Osteoblast (primary cell): Measurements from ENCODE around the gene HECTD3. TPM values are rescaled to one million over a fixed set of nuclear protein-coding genes. Genes with fewer than 3 reads are reported as not detected.

ENCODE experiments used
- DNase-seq: peaks from one replicate; pipeline ENCODE4 v3.0.0; 2011; ENCODE audit warnings: low spot score, mixed read lengths; ENCODE audit not compliant: insufficient read length; ENCODE audit errors: missing footprints
- H2AFZ ChIP-seq: 2 replicates; pipeline ENCODE4 v1.6.0; 2011; ENCODE audit warnings: mild to moderate bottlenecking, low read length
- H3K27ac ChIP-seq: 2 replicates; pipeline ENCODE4 v1.5.1; 2011; ENCODE audit warnings: mild to moderate bottlenecking, low read depth, low read length, moderate library complexity
- H3K27me3 ChIP-seq: 2 replicates; pipeline ENCODE4 v1.6.0; 2012; ENCODE audit warnings: mild to moderate bottlenecking, control low read depth, inconsistent platforms, low read length, moderate library complexity; ENCODE audit not compliant: insufficient read depth
- H3K36me3 ChIP-seq: 2 replicates; pipeline ENCODE4 v1.5.1; 2011; ENCODE audit warnings: mild to moderate bottlenecking, low read length, control low read depth, moderate library complexity; ENCODE audit not compliant: insufficient read depth
- H3K4me1 ChIP-seq: 2 replicates; pipeline ENCODE4 v1.5.1; 2011; ENCODE audit warnings: mild to moderate bottlenecking, low read length, control low read depth, moderate library complexity; ENCODE audit not compliant: insufficient read depth
- H3K4me2 ChIP-seq: 2 replicates; pipeline ENCODE4 v1.6.0; 2011; ENCODE audit warnings: mild to moderate bottlenecking, low read length; ENCODE audit not compliant: insufficient read depth
- H3K4me3 ChIP-seq: fragments of 200-600 bp; sonication (generic); 3 replicates; pipeline ENCODE4 v1.5.1; 2012; ENCODE audit warnings: mild to moderate bottlenecking, low read length, inconsistent platforms; ENCODE audit not compliant: insufficient read depth
- H3K79me2 ChIP-seq: 2 replicates; pipeline ENCODE4 v1.6.0; 2012; ENCODE audit warnings: mild to moderate bottlenecking, low read length, control low read depth, inconsistent platforms; ENCODE audit not compliant: insufficient read depth
- H3K9me3 ChIP-seq: 2 replicates; pipeline ENCODE4 v1.5.1; 2011; ENCODE audit warnings: low read depth, low read length, control low read depth
- H4K20me1 ChIP-seq: 2 replicates; pipeline ENCODE4 v1.6.0; 2012; ENCODE audit warnings: mild to moderate bottlenecking, low read length, control low read depth; ENCODE audit not compliant: insufficient read depth
- CTCF ChIP-seq: IDR thresholded peaks from 2 replicates; pipeline ENCODE4 v1.5.1; 2011; ENCODE audit warnings: mild to moderate bottlenecking, low read depth, low read length, moderate library complexity; ENCODE audit errors: extremely low read depth
- total RNA-seq: library from RNA; depleted of rRNA; stranded (reverse); fragments of >200 nt; gene quantifications from 2 replicates; pipeline ENCODE4 v1.2.3, GENCODE V29; 2012

Gene HECTD3
- total RNA-seq, 1 donor: 26.1 TPM

GRCh38 chr1:45008516-45008915 is 2.6 kb downstream of the HECTD3 start:
- no peak overlapping the region for H3K4me3 ChIP-seq
- DNase-seq: peak; percentile 53
- peaks cover 28% of the 10 kb centered on the region for H3K4me1 ChIP-seq
- H4K20me1 ChIP-seq: peaks cover 7% of the 10 kb centered on the region
- no peak overlapping the region for H2AFZ ChIP-seq
- H3K36me3 ChIP-seq: peaks cover 52% of the 10 kb centered on the region
- TF ChIP-seq CTCF: no peak
- H3K79me2 ChIP-seq: peaks cover 35% of the 10 kb centered on the region
- H3K27me3 ChIP-seq: no peaks in the 10 kb centered on the region
- no peak overlapping the region for H3K4me2 ChIP-seq
- no peaks in the 10 kb centered on the region for H3K9me3 ChIP-seq
- no peak overlapping the region for H3K27ac ChIP-seq

- Histone ChIP-seq H3K27ac (no peak overlapping the region), H3K27me3 (no peaks in the 10 kb centered on the region), H3K4me2 (no peak overlapping the region), H3K9me3 (no peaks in the 10 kb centered on the region), H3K4me3 (no peak overlapping the region), H3K4me1 (peaks cover 23% of the 10 kb centered on the region), H3K36me3 (peaks cover 56% of the 10 kb centered on the region), H4K20me1 (peaks cover 7% of the 10 kb centered on the region), H2AFZ (no peak overlapping the region), H3K79me2 (peaks cover 30% of the 10 kb centered on the region)
- TF ChIP-seq CTCF: no peak
- DNase-seq: peak; percentile 73
Observed at GRCh38 chr1:45008076-45008475, 3.0 kb downstream of the HECTD3 start.

- no peak for DNase-seq
- Histone ChIP-seq H3K9me3 (no peaks in the 10 kb centered on the region), H4K20me1 (peaks cover 7% of the 10 kb centered on the region), H3K27ac (no peak overlapping the region), H3K4me2 (no peak overlapping the region), H3K27me3 (no peaks in the 10 kb centered on the region), H3K4me3 (no peak overlapping the region), H3K79me2 (peaks cover 23% of the 10 kb centered on the region), H3K4me1 (peaks cover 16% of the 10 kb centered on the region), H2AFZ (no peak overlapping the region), H3K36me3 (peaks cover 63% of the 10 kb centered on the region)
- no peak for TF ChIP-seq CTCF
Observed at GRCh38 chr1:45007311-45007710, 3.8 kb downstream of the HECTD3 start.

- Histone ChIP-seq H4K20me1 (peaks cover 7% of the 10 kb centered on the region), H2AFZ (no peak overlapping the region), H3K27ac (no peak overlapping the region), H3K79me2 (peaks cover 18% of the 10 kb centered on the region), H3K4me2 (no peak overlapping the region), H3K4me1 (peaks cover 6% of the 10 kb centered on the region), H3K9me3 (no peaks in the 10 kb centered on the region), H3K36me3 (peaks cover 67% of the 10 kb centered on the region), H3K27me3 (no peaks in the 10 kb centered on the region), H3K4me3 (no peak overlapping the region)
- peak; percentile 8 for DNase-seq
- TF ChIP-seq CTCF: no peak
Observed at GRCh38 chr1:45005761-45006160, 5.4 kb downstream of the HECTD3 start.
